OCI-LY1 (cell line): Measurements from ENCODE around the gene ULK4.

Experiments
- H2AFZ ChIP-seq: fragments of 200-600 bp; sonication (generic), shearing (Covaris generic); 2 replicates; pipeline ENCODE4 v1.6.0; 2014; ENCODE audit warnings: antibody characterized with exemption, mild to moderate bottlenecking, low read length
- H3F3A ChIP-seq: fragments of 200-600 bp; sonication (generic), shearing (Covaris generic); 2 replicates; pipeline ENCODE4 v1.6.0; 2014; ENCODE audit warnings: mild to moderate bottlenecking, antibody characterized with exemption, low read length, moderate library complexity; ENCODE audit not compliant: insufficient read depth
- H3K27ac ChIP-seq: fragments of 200-600 bp; sonication (generic); 2 replicates; pipeline ENCODE4 v1.5.1; 2014; ENCODE audit warnings: low read length, mixed run types, mild to moderate bottlenecking, low read depth; ENCODE audit not compliant: poor library complexity, severe bottlenecking
- H3K27me3 ChIP-seq: fragments of 200-600 bp; sonication (generic); 2 replicates; pipeline ENCODE4 v1.6.0; 2014; ENCODE audit warnings: antibody characterized with exemption, mild to moderate bottlenecking, low read length, moderate library complexity; ENCODE audit not compliant: insufficient read depth
- H3K36me3 ChIP-seq: fragments of 200-600 bp; sonication (generic); 2 replicates; pipeline ENCODE4 v1.6.1; 2014; ENCODE audit warnings: mild to moderate bottlenecking, antibody characterized with exemption, low read length, moderate library complexity, mixed read lengths; ENCODE audit not compliant: insufficient read depth
- H3K4me1 ChIP-seq: fragments of 200-600 bp; sonication (generic); 2 replicates; pipeline ENCODE4 v1.5.1; 2014; ENCODE audit warnings: mild to moderate bottlenecking, low read length, moderate library complexity; ENCODE audit not compliant: insufficient read depth, severe bottlenecking
- H3K4me2 ChIP-seq: fragments of 200-600 bp; sonication (generic), shearing (Covaris generic); 2 replicates; pipeline ENCODE4 v1.6.1; 2014; ENCODE audit warnings: low read length
- H3K4me3 ChIP-seq: fragments of 200-600 bp; sonication (generic); 2 replicates; pipeline ENCODE4 v1.5.1; 2014; ENCODE audit warnings: low read length, low read depth, mild to moderate bottlenecking, mixed read lengths; ENCODE audit not compliant: poor library complexity, severe bottlenecking
- H3K79me2 ChIP-seq: fragments of 200-600 bp; shearing (Covaris generic); 2 replicates; pipeline ENCODE4 v1.6.1; 2016; ENCODE audit warnings: mixed run types, low read length, mixed read lengths; ENCODE audit not compliant: insufficient read depth
- H3K9ac ChIP-seq: fragments of 200-600 bp; sonication (generic), shearing (Covaris generic); 2 replicates; pipeline ENCODE4 v1.6.1; 2014; ENCODE audit warnings: mild to moderate bottlenecking, low read length, mixed read lengths
- H3K9me2 ChIP-seq: fragments of 200-600 bp; sonication (generic), shearing (Covaris generic); 2 replicates; pipeline ENCODE4 v1.6.1; 2014; ENCODE audit warnings: low read depth, mild to moderate bottlenecking, low read length, mixed read lengths
- H3K9me3 ChIP-seq: fragments of 200-600 bp; shearing (Covaris generic); 2 replicates; pipeline ENCODE4 v1.6.1; 2014; ENCODE audit warnings: low read length, mixed read lengths
- H4K20me1 ChIP-seq: fragments of 200-600 bp; sonication (generic), shearing (Covaris generic); 2 replicates; pipeline ENCODE4 v1.6.0; 2016; ENCODE audit warnings: mild to moderate bottlenecking, low read length; ENCODE audit not compliant: insufficient read depth
- EZH2 ChIP-seq: fragments of 200-600 bp; sonication (generic), shearing (Covaris generic); IDR thresholded peaks from 2 replicates; pipeline ENCODE4 v1.8.0; 2017; ENCODE audit warnings: borderline replicate concordance, mixed run types, mild to moderate bottlenecking, antibody characterized with exemption, low read length, moderate library complexity, mixed read lengths
- TF ChIP-seq, protein P1 (sequence below): fragments of 200-600 bp; sonication (generic), shearing (Covaris generic); IDR thresholded peaks from 2 replicates; pipeline ENCODE4 v1.5.1; 2017; ENCODE audit warnings: mild to moderate bottlenecking, antibody characterized with exemption, low read length, moderate library complexity, mixed read lengths

Gene ULK4

DNA sequence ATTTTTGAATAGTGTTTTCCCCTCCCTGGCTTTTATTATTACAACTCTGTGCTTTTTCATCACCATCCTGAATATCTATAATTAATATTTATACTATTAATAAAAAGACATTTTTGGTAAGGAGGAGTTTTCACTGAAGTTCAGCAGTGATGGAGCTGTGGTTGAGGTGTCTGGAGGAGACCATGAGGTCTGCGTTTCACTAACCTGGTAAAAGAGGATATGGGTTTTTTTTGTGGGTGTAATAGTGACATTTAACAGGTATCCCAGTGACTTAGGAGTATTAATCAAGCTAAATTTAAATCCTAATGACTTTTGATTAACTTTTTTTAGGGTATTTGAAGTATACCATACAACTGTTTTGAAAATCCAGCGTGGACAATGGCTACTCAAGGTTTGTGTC is 738.2 kb downstream of the ULK4 start:
- no peak overlapping the region for H3K4me3 ChIP-seq
- H3K27ac ChIP-seq: no peak overlapping the region
- no peak for TF ChIP-seq EZH2
- TF ChIP-seq, protein P1, sequence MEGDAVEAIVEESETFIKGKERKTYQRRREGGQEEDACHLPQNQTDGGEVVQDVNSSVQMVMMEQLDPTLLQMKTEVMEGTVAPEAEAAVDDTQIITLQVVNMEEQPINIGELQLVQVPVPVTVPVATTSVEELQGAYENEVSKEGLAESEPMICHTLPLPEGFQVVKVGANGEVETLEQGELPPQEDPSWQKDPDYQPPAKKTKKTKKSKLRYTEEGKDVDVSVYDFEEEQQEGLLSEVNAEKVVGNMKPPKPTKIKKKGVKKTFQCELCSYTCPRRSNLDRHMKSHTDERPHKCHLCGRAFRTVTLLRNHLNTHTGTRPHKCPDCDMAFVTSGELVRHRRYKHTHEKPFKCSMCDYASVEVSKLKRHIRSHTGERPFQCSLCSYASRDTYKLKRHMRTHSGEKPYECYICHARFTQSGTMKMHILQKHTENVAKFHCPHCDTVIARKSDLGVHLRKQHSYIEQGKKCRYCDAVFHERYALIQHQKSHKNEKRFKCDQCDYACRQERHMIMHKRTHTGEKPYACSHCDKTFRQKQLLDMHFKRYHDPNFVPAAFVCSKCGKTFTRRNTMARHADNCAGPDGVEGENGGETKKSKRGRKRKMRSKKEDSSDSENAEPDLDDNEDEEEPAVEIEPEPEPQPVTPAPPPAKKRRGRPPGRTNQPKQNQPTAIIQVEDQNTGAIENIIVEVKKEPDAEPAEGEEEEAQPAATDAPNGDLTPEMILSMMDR: no peak
- peaks cover 18% of the 10 kb centered on the region for H3K4me1 ChIP-seq
- H3K4me2 ChIP-seq: no peak overlapping the region
- H3F3A ChIP-seq: no peaks in the 10 kb centered on the region
- H3K79me2 ChIP-seq: peaks cover 47% of the 10 kb centered on the region
- H4K20me1 ChIP-seq: peaks cover 4% of the 10 kb centered on the region; the same call in 1 of the 2 replicates
- no peak overlapping the region for H2AFZ ChIP-seq
- no peaks in the 10 kb centered on the region for H3K9me2 ChIP-seq
- H3K9me3 ChIP-seq: no peaks in the 10 kb centered on the region
- peaks cover 51% of the 10 kb centered on the region for H3K36me3 ChIP-seq
- H3K27me3 ChIP-seq: no peaks in the 10 kb centered on the region
- no peak overlapping the region for H3K9ac ChIP-seq

DNA sequence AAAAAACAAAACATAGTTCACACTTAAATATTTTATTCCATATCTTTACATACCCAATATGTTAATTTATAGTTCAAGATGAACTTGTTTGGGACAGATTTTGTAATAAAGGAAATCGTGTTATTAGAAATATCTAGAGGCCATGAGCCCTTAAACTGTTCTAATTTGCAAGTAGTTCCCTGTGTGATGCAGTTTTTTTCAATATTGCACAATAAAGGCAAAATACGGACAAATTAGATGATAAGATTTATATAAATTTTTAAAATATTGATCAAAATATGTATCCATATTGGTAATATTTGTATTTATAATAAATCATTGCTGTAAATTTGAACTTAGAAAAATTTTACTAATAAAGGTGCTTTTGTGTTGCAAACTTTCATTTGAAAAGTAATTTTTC is 738.8 kb downstream of the ULK4 start:
- Histone ChIP-seq H3K9me2 (no peaks in the 10 kb centered on the region), H3K4me1 (peaks cover 18% of the 10 kb centered on the region), H3K27me3 (no peaks in the 10 kb centered on the region), H3K36me3 (peaks cover 45% of the 10 kb centered on the region), H3K9ac (no peak overlapping the region), H3K9me3 (no peaks in the 10 kb centered on the region), H3K27ac (no peak overlapping the region), H3F3A (no peaks in the 10 kb centered on the region), H2AFZ (no peak overlapping the region), H3K79me2 (peaks cover 53% of the 10 kb centered on the region), H3K4me3 (no peak overlapping the region), H4K20me1 (peaks cover 4% of the 10 kb centered on the region; the same call in 1 of the 2 replicates), H3K4me2 (no peak overlapping the region)
- TF ChIP-seq, protein P1: no peak
- TF ChIP-seq EZH2: no peak

DNA sequence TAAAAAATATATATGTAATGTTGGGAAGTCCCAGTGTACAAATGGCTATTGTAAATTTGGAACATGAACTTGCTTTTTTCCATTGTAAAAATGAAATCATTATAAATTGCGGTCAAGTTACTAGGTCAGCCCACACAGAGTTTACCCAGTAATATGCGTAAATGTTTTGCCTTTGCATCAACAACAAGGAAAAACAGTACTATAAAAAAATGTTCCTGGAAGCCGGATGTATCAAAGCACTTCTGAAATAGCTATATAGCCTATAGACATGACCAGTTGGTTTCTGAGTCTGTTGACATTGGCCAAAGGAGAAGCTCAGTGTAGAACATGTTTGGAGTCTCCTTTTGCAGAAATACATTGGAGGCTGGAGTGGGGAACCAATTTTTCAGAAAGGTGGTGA is 739.4 kb downstream of the ULK4 start:
- Histone ChIP-seq H4K20me1 (peaks cover 4% of the 10 kb centered on the region; the same call in 1 of the 2 replicates), H3K27ac (no peak overlapping the region)

More for the DNA sequence above, 739.4 kb downstream of the ULK4 start:
- H3K4me2 ChIP-seq: no peak overlapping the region
- H3K4me1 ChIP-seq: peaks cover 18% of the 10 kb centered on the region
- H2AFZ ChIP-seq: no peak overlapping the region
- H3K4me3 ChIP-seq: no peak overlapping the region
- H3F3A ChIP-seq: no peaks in the 10 kb centered on the region
- no peak for TF ChIP-seq EZH2
- TF ChIP-seq, protein P1: no peak
- H3K27me3 ChIP-seq: no peaks in the 10 kb centered on the region
- H3K36me3 ChIP-seq: peaks cover 39% of the 10 kb centered on the region
- no peak overlapping the region for H3K9ac ChIP-seq
- H3K9me2 ChIP-seq: no peaks in the 10 kb centered on the region
- no peaks in the 10 kb centered on the region for H3K9me3 ChIP-seq
- peaks cover 59% of the 10 kb centered on the region for H3K79me2 ChIP-seq
